Measurements from ENCODE around the gene FITM1. TPM values are rescaled to one million over a fixed set of nuclear protein-coding genes. Genes with fewer than 3 reads are reported as not detected.

The FITM1 gene
- total RNA-seq, 1 donor from 2014 or later: 129 TPM

GRCh38 chr14:24114532-24115421 is 15.7 kb upstream of the FITM1 start, which contains the start of the genes DCAF11 and NRL:
Gene DCAF11 (plus strand): TSS chr14:24114777. CDS start chr14:24115595, 818 bp downstream.
Gene NRL (minus strand): TSS chr14:24114949. CDS start chr14:24082848, 32,101 bp downstream.
- peak; percentile 99 for DNase-seq (ENCODE audit: missing footprints)
- ATAC-seq: peak; percentile 96
- intact Hi-C loops (cut with DNase I): loop anchor here (1.0 to 5.0 kb wide), 4 partner anchors 17 to 1187 kb away; partner anchors contain the start of genes IRF9, PRMT5 and RNF31

- DNase-seq (ENCODE audit: missing footprints): no peak
- no peak for ATAC-seq
- intact Hi-C loops (cut with DNase I): loop anchor here (5.0 kb wide), 1 partner anchor 1188 kb away; the partner anchor contains the start of gene PRMT5
These were observed 14.9 kb upstream of the FITM1 start for GRCh38 chr14:24115422-24116127.

- ATAC-seq (no peak), DNase-seq (ENCODE audit: missing footprints) (no peak)
- intact Hi-C loops (cut with DNase I): loop anchor here (5.0 kb wide), 1 partner anchor 1189 kb away; the partner anchor contains the start of gene PRMT5
These were observed 14.2 kb upstream of the FITM1 start for GRCh38 chr14:24116128-24116814.

GRCh38 chr14:24117179-24117578 is 13.3 kb upstream of the FITM1 start:
- DNase-seq (ENCODE audit: missing footprints): no peak
- ATAC-seq: no peak
- intact Hi-C loops (cut with DNase I): loop anchor here (5.0 kb wide), 1 partner anchor 1190 kb away; the partner anchor contains the start of gene PRMT5

- no peak for ATAC-seq
- intact Hi-C loops (cut with DNase I): loop anchor here (5.0 kb wide), 1 partner anchor 1192 kb away; the partner anchor contains the start of gene PRMT5
- DNase-seq (ENCODE audit: missing footprints): no peak
These were observed 10.8 kb upstream of the FITM1 start for GRCh38 chr14:24119691-24120090.

GRCh38 chr14:24121210-24121609 is 9.2 kb upstream of the FITM1 start:
- DNase-seq (ENCODE audit: missing footprints): no peak
- ATAC-seq: no peak
- intact Hi-C loops (cut with DNase I): no loop called here

- intact Hi-C loops (cut with DNase I): no loop called here
- no peak for DNase-seq (ENCODE audit: missing footprints)
- ATAC-seq: no peak
These were observed 8.0 kb upstream of the FITM1 start for GRCh38 chr14:24122416-24122815.

GRCh38 chr14:24122898-24123297 is 7.6 kb upstream of the FITM1 start:
- ATAC-seq (peak; percentile 29), DNase-seq (ENCODE audit: missing footprints) (no peak)
- intact Hi-C loops (cut with DNase I): no loop called here

GRCh38 chr14:24123424-24124417 is 6.7 kb upstream of the FITM1 start:
- DNase-seq (ENCODE audit: missing footprints): no peak
- intact Hi-C loops (cut with DNase I): no loop called here
- no peak for ATAC-seq

- intact Hi-C loops (cut with DNase I): no loop called here
- DNase-seq (ENCODE audit: missing footprints): no peak
- no peak for ATAC-seq
These were observed 3.5 kb upstream of the FITM1 start for GRCh38 chr14:24126939-24127338.

- no peak for DNase-seq (ENCODE audit: missing footprints)
- intact Hi-C loops (cut with DNase I): no loop called here
- no peak for ATAC-seq
These were observed 2.8 kb upstream of the FITM1 start for GRCh38 chr14:24127673-24128072.

GRCh38 chr14:24129410-24129998 is 955 bp upstream of the FITM1 start:
- DNase-seq (ENCODE audit: missing footprints): no peak
- intact Hi-C loops (cut with DNase I): no loop called here

GRCh38 chr14:24130717-24131548 is 474 bp downstream of the FITM1 start:
- DNase-seq (ENCODE audit: missing footprints) (peak; percentile 85), ATAC-seq (peak; percentile 71)
- intact Hi-C loops (cut with DNase I): loop anchor here (1.0 kb wide), 1 partner anchor 17 kb away; the partner anchor contains the start of genes DCAF11 and NRL

More at GRCh38 chr14:24129410-24129998, 955 bp upstream of the FITM1 start:
- ATAC-seq: no peak

GRCh38 chr14:24131549-24131966 is 1.1 kb downstream of the FITM1 start:
- no peak for DNase-seq (ENCODE audit: missing footprints)
- intact Hi-C loops (cut with DNase I): loop anchor here (1.0 kb wide), 1 partner anchor 17 kb away; the partner anchor contains the start of genes DCAF11 and NRL
- peak; percentile 28 for ATAC-seq

GRCh38 chr14:24132061-24132685 is 1.7 kb downstream of the FITM1 start:
- DNase-seq (ENCODE audit: missing footprints): no peak
- ATAC-seq: no peak
- intact Hi-C loops (cut with DNase I): no loop called here

- intact Hi-C loops (cut with DNase I): no loop called here
- ATAC-seq (no peak), DNase-seq (ENCODE audit: missing footprints) (no peak)
These were observed 2.5 kb downstream of the FITM1 start for GRCh38 chr14:24132976-24133375.

All from Right ventricle myocardium inferior (tissue), 1 donor.